OCI-LY7 (cell line): ENCODE data around the gene COQ8B. TPM values are rescaled to one million over a fixed set of nuclear protein-coding genes. Genes with fewer than 3 reads are reported as not detected.

ENCODE experiments used
- BruUV-seq: library from RNA; stranded (reverse); fragments of 400-500 nt; replicated peaks from 2 replicates; lab custom pipeline; 2021; lab: Mats Ljungman, UMichigan
- CTCF ChIA-PET: fragments of 300-600 bp; sonication (Branson Sonifier 250); formaldehyde crosslinking; loops from one replicate; lab custom pipeline; 2022; ENCODE audit warnings: antibody characterized with exemption; ENCODE audit not compliant: unreplicated experiment; lab: Charles Lee
- POLR2A ChIA-PET: fragments of 300-600 bp; sonication (Branson Sonifier 250); formaldehyde crosslinking; loops from one replicate; lab custom pipeline; 2022; ENCODE audit warnings: antibody characterized with exemption; lab: Charles Lee
- DNase-seq: peaks from one replicate; pipeline ENCODE4 v3.0.0-alpha.2; 2015; ENCODE audit warnings: low spot score
- H2AFZ ChIP-seq: fragments of 200-600 bp; sonication (generic), shearing (Covaris generic); 2 replicates; pipeline ENCODE4 v1.6.1; 2014; ENCODE audit warnings: mild to moderate bottlenecking, antibody characterized with exemption, low read length, moderate library complexity
- H3K27ac ChIP-seq: fragments of 200-600 bp; sonication (generic); 2 replicates; pipeline ENCODE4 v1.5.1; 2014; ENCODE audit warnings: mixed run types, low read depth, mild to moderate bottlenecking, moderate library complexity, low read length, inconsistent platforms; ENCODE audit not compliant: poor library complexity, severe bottlenecking
- H3K36me3 ChIP-seq: fragments of 200-600 bp; sonication (generic); 2 replicates; pipeline ENCODE4 v1.6.1; 2014; ENCODE audit warnings: mild to moderate bottlenecking, antibody characterized with exemption, low read length, moderate library complexity, mixed read lengths; ENCODE audit not compliant: insufficient read depth
- H3K4me1 ChIP-seq: fragments of 200-600 bp; sonication (generic); 2 replicates; pipeline ENCODE4 v1.5.1; 2014; ENCODE audit warnings: mild to moderate bottlenecking, low read length; ENCODE audit not compliant: insufficient read depth, poor library complexity, severe bottlenecking
- H3K4me2 ChIP-seq: fragments of 200-600 bp; sonication (generic); 2 replicates; pipeline ENCODE4 v1.6.1; 2014; ENCODE audit warnings: mild to moderate bottlenecking, low read length
- H3K4me3 ChIP-seq: fragments of 200-600 bp; sonication (generic); 2 replicates; pipeline ENCODE4 v1.5.1; 2014; ENCODE audit warnings: mild to moderate bottlenecking, low read depth, low read length; ENCODE audit not compliant: poor library complexity, severe bottlenecking
- H3K79me2 ChIP-seq: fragments of 200-600 bp; sonication (generic); 2 replicates; pipeline ENCODE4 v1.6.1; 2016; ENCODE audit warnings: low read depth, mild to moderate bottlenecking, low read length, moderate library complexity, mixed read lengths; ENCODE audit not compliant: insufficient read depth
- H3K9me2 ChIP-seq: fragments of 200-600 bp; sonication (generic); 2 replicates; pipeline ENCODE4 v1.6.1; 2016; ENCODE audit warnings: mild to moderate bottlenecking, low read length, mixed read lengths; ENCODE audit not compliant: insufficient read depth
- H3K9me3 ChIP-seq: fragments of 200-600 bp; sonication (generic); 2 replicates; pipeline ENCODE4 v1.6.1; 2014; ENCODE audit warnings: mild to moderate bottlenecking, mixed run types, low read length, mixed read lengths
- H4K20me1 ChIP-seq: fragments of 200-600 bp; sonication (generic); 2 replicates; pipeline ENCODE4 v1.6.1; 2014; ENCODE audit warnings: mild to moderate bottlenecking, antibody characterized with exemption, low read length, moderate library complexity, mixed read lengths; ENCODE audit not compliant: insufficient read depth
- EZH2phosphoT487 ChIP-seq: fragments of 200-600 bp; sonication (generic); IDR thresholded peaks from 2 replicates; pipeline ENCODE4 v1.6.1; 2018; ENCODE audit warnings: low read depth, borderline replicate concordance, mild to moderate bottlenecking, mixed run types, antibody characterized with exemption, low read length, moderate library complexity, mixed read lengths
- intact Hi-C: fragments of 100-400 bp; cut with micrococcal nuclease; formaldehyde crosslinking; loops from one replicate; pipeline ENCODE4 v1.10.0; 2022; ENCODE audit not compliant: unreplicated experiment
- total RNA-seq, 2 experiments: library from RNA; depleted of rRNA in 1 of 2; stranded (reverse); fragments of >200 nt in 1 of 2; shearing (Covaris generic) in 1 of 2; gene quantifications; 2 replicates each; pipeline ENCODE4 v1.2.3, GENCODE V29; 2014 to 2022
- TF ChIP-seq, protein P1 (sequence below): fragments of 200-600 bp; sonication (generic); conservative IDR thresholded peaks from 2 replicates; pipeline ENCODE4 v1.5.1; 2014; ENCODE audit warnings: mild to moderate bottlenecking, antibody characterized with exemption, low read length, moderate library complexity, mixed read lengths

The COQ8B gene
- total RNA-seq, 2 experiments from 2014 or later: 34.6 to 34.9 TPM

DNA sequence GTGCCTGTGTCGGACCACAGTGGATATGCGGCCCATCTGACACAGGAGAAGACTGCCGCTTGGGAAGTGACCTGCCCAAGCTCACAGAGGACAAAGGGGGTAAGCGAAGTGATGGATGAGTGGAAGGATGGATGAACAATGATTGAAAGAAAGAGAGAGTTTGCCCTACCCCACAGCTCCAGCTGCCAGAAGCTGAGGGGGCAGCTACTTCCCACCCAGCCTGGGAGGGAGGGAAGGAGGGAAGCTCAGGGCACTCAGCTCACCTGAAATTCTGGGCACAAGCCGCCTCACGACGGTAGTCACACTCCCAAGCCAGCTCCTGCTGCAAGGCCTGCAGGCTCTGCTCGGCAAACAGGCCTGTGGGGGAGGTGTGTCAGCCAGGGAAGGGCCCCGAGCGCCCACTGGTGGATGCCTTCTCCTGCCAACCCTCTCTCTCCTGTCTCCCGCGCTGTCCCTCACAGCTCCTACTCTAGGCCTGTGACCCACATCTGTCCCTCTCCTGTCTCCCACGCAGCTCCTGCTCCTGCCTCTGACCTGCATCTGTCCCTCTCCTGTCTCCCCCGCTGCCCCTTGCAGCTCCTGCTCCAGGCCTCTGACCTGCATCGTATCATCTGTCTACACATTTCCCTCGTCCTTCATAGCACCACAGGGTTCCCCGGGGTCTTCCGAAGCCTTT, 14.2 kb downstream of the COQ8B start:
- peaks cover 28% of the 10 kb centered on the region for H3K36me3 ChIP-seq
- no peak overlapping the region for H3K4me3 ChIP-seq
- ChIA-PET POLR2A (no interaction called here), CTCF (no interaction called here)
- H3K9me2 ChIP-seq: no peaks in the 10 kb centered on the region
- H3K4me2 ChIP-seq: no peak overlapping the region
- no peak for DNase-seq
- no peak overlapping the region for H2AFZ ChIP-seq
- no peak overlapping the region for H3K27ac ChIP-seq
- no peaks in the 10 kb centered on the region for H3K9me3 ChIP-seq
- H3K79me2 ChIP-seq: no peaks in the 10 kb centered on the region
- no peaks in the 10 kb centered on the region for H3K4me1 ChIP-seq
- BruUV-seq: no TSS peak
- H4K20me1 ChIP-seq: no peaks in the 10 kb centered on the region
- no peak for TF ChIP-seq EZH2phosphoT487
- TF ChIP-seq, protein P1, sequence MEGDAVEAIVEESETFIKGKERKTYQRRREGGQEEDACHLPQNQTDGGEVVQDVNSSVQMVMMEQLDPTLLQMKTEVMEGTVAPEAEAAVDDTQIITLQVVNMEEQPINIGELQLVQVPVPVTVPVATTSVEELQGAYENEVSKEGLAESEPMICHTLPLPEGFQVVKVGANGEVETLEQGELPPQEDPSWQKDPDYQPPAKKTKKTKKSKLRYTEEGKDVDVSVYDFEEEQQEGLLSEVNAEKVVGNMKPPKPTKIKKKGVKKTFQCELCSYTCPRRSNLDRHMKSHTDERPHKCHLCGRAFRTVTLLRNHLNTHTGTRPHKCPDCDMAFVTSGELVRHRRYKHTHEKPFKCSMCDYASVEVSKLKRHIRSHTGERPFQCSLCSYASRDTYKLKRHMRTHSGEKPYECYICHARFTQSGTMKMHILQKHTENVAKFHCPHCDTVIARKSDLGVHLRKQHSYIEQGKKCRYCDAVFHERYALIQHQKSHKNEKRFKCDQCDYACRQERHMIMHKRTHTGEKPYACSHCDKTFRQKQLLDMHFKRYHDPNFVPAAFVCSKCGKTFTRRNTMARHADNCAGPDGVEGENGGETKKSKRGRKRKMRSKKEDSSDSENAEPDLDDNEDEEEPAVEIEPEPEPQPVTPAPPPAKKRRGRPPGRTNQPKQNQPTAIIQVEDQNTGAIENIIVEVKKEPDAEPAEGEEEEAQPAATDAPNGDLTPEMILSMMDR: no peak
- intact Hi-C loops: no loop called here

DNA sequence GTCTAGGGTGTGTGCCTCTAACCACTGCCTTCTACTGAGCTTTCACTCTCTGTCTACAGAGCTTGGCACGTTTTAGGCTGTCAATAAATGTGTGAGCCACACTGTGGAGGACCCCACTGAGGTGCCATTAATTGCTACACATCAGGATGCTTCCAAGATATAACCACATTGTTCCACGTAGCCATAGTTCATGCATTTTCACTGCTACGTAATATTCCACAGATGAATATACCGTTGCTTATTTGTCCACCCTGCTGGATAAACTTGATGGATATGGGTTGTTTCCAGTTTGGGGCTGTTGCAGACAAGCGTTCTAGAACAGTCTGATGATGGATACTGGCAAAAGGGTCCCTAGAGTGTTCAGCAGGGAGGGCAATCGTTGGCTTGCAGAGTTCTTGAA, 14.9 kb downstream of the COQ8B start:
- Histone ChIP-seq H2AFZ (no peak overlapping the region), H4K20me1 (no peaks in the 10 kb centered on the region), H3K27ac (no peak overlapping the region), H3K36me3 (peaks cover 27% of the 10 kb centered on the region), H3K9me3 (no peaks in the 10 kb centered on the region), H3K4me3 (no peak overlapping the region), H3K9me2 (no peaks in the 10 kb centered on the region), H3K4me1 (no peaks in the 10 kb centered on the region), H3K79me2 (no peaks in the 10 kb centered on the region), H3K4me2 (no peak overlapping the region)
- DNase-seq: no peak
- TF ChIP-seq EZH2phosphoT487: no peak
- TF ChIP-seq, protein P1: no peak
- intact Hi-C loops: no loop called here
- ChIA-PET POLR2A (no interaction called here), CTCF (no interaction called here)
- BruUV-seq: no TSS peak

DNA sequence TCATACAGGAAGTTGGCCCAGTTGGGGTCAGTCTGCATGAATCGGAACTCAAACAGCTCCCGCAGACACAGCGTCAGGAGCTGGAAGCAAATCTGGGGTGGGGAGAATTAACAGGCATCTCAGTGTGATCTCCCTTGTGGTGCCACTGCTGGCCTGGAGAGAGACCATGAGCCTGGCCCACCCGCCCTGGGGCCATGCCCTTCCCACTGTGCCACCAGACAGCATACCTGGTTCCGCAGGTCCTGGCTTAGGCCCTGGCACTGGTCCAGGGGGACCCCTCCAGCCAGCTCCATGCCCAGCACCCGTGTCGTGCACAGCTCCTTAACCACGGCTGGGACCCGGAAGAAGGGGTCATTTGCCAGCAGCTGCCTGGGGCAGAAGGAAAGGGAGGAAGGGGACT, 16.6 kb downstream of the COQ8B start:
- TF ChIP-seq, protein P1: no peak
- TF ChIP-seq EZH2phosphoT487: no peak
- Histone ChIP-seq H3K36me3 (peaks cover 25% of the 10 kb centered on the region), H3K4me3 (no peak overlapping the region), H3K4me1 (no peaks in the 10 kb centered on the region), H3K27ac (no peak overlapping the region), H3K79me2 (no peaks in the 10 kb centered on the region), H2AFZ (no peak overlapping the region), H3K9me3 (no peaks in the 10 kb centered on the region), H3K9me2 (no peaks in the 10 kb centered on the region), H4K20me1 (no peaks in the 10 kb centered on the region), H3K4me2 (no peak overlapping the region)
- no TSS peak for BruUV-seq
- CTCF ChIA-PET: no interaction called here
- DNase-seq: no peak
- intact Hi-C loops: no loop called here
- POLR2A ChIA-PET: no interaction called here
